ENCODE measurements around the gene IFI44L.

The IFI44L gene

DNA sequence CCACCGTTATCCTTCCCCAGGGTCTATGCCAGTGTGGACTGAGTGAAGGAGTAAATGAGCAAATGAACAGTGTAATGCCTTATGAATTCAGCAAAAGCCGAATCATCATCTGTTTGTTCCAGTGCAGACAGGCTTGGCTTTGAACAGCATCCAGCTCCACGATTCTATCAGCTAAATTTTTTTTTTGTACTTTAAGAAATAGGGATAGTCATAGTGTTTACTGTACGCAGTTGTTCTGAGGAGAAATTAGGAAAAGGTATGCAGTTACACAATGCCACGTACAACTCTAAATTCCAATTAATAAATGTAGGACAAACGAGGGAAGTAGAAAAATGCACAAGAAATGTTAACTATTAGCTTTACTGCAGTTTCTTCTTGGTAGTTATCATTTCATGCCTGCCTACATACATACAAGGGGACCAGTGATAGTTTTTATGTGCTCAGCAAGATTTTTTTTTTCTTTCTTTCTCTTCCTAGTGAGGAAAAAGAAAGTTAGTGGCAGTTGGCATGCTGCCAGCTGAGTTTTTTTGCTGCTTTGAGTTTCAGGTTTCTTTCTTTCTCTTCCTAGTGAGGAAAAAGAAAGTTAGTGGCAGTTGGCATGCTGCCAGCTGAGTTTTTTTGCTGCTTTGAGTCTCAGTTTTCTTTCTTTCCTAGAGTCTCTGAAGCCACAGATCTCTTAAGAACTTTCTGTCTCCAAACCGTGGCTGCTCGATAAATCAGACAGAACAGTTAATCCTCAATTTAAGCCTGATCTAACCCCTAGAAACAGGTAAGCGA lies at the start of gene IFI44L:
TSS of gene IFI44L (plus strand) at position 646 of the 777 bp plus-strand sequence. CDS start 7,468 bp downstream, outside the sequence.
- DNase-seq: peak; percentile 56 to 67

DNA sequence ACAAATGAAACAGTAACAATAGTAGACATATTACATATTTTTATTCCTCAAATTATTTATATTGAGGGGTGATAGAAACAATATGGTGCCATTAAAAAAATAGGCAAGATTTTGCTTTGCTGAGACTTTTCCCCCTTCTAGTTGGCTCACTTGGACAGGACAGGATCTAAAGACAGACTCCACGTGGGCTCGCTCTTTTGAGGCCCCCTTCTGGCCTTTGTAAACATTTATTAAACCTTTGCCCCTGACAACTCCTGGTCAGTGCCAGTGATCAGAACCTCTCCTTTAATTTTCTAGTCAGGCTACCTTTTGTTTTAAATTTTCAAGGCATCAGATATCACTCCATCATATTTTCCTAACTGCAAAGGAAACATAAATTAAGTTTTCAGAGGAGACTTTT lies 49.7 kb upstream of the IFI44L start:
- DNase-seq: no peak

DNA sequence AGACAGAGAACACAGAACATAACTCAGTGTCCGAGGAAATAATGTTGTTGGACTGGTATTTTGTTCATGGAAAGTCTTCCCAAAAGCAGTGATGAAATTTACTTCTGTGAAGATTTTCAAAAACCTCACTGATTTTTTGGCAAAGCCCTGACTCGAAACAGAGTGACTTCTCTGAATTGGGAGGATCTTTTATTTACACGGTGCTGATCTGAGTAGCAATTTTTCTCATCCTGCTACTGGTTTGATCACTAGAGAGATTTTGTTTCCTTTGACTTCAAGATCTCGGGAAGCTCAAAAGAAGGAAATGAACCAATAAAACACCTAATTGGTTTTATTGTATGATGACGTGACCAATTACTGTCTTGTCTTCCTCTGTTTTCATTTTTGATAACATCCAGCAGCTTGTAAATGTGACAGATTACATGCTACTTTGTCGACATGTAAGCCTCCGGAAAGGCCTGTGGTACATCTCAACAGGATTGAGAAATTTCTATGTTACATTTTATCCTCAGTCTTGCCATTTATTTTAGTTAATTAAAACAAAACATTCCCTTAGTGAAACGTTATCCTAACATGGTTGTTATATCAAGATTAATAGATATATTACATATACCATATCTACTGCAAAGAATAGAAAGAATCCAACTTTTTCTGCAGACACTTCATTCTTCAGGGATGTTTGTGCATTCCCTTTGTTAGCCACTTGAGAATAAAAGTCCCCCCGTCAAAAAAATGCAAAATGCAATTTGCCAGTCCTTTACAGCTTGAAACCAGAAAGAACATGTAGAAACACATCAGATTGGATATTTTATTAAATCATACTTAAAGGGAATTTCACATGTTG lies 42.8 kb upstream of the IFI44L start:
- no peak for DNase-seq

DNA sequence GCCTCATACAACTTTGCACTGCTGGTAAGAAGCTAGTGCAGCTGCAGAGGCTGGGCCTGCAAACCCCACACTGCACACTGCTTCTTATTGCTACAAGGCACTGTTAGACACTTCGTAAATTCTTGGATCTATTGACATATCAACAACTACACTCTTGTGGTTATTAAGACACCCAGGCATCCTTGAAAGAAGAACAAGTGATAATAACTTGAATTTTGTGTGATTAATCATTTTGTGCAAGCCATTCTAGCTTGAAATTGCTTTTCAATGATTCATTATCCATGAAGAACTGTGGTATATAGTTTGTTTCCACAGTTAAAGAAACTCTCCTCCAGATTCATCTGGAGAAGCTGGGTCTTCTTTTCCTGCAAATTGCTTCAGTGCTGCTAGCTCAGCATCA lies 33.7 kb upstream of the IFI44L start:
- DNase-seq: no peak

DNA sequence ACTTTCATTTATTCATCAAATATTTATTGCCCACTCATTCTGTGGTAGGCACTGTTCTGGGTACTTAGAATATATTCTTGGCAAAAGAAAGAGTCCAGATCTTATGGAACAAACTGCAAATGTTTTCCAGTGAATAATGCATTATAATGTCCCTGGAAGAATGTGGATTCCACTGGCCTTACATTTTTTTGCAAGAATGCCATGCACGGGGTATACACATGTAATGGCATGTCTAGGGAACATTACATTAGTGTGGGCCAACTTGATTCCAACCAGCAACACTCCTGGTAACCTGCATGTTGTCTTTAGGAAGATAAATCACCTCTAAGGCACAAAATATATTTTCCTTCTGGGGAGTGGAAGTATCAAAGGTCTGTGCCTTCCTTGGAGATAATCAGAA lies 33.0 kb upstream of the IFI44L start:
- DNase-seq: no peak

DNA sequence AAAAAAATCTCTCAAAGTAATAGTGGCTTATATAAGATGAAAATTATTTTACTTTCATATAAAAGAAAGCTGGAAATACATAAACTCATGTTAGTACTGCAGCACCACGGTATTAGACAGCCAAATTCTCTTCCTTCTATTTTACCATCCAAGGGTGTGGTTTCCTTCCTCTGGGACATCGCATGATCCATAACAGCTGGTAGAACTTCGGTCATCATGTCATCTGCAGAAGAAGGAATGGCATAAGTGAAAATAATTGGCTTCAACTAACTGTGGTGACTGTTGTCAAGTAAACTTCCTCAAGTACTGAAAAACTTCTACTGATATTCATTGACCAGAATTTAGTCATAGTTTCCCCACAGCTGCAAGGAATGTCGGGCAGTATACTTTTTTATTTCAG lies 28.3 kb upstream of the IFI44L start:
- DNase-seq: no peak

DNA sequence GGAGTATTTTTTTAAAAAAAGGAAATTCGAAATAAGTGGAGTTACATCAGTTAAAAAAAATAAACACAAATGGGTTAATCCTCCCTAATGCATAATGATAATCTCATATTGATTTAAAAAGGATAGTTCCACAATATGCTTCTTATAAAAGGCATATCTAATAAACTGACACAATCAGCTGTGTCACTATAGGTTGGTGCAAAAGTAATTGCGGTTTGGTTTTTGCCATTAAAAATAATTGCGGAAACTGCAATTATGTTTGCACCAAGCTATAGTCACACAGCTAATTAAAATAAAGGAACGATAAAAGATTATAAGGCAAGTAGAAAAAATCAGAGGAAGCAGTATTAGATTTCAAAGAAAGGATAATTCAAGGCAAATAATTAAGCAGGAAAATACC lies 21.0 kb upstream of the IFI44L start:
- no peak for DNase-seq

DNA sequence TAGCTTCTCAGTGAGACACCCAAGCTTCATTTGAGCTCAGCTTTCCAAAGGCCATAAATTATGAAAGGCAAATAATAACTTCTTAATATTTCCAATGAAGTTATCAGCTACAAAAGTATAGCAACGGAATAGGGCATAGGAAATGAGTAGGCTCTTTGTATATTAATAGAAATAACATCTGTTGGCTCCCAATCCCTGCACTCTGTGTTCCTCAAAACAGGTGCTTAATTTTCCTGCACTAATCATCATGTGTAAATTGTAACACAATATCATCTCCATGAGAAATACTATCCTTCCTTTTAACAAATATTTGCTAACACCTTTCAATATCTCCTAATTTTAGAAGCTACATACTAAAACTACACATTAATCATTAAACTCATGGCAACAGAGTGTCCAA lies 19.2 kb upstream of the IFI44L start:
- DNase-seq: no peak

DNA sequence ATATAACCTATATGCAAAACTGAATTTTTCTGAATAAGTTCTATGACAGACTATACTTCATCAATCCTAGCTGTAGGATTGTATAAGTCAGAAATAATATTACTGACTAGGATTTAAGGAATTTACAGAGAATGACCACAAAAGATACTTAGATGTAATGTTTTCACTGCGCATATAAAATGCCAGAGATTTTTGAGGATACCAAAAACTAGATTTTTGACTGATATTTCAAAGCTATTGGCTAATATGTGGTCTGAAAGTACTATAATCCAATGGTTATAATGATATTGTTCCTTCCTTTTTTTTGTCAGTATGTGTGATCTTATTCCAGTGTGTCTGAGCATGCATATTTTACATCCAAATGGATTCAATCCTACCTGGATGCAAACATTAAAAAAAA lies 17.0 kb upstream of the IFI44L start:
- no peak for DNase-seq

DNA sequence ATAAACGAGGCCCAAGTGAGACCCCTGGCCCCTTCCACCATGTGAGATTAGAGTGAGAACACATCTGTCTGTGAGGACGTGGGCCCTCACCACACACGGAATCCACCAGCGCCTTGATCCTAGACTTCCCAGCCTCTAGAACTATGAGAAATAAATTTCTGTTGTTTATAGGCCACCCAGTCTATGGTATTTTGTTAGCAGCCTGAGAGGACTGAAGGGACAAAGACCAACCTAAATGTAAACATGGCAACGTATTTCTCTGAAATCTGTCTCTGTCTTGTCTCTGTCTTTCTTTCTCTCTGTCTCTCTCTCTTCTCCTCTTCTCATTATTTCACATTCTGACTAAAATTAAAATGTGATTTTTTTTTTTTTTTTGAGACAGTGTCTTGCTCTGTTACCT lies 15.6 kb upstream of the IFI44L start:
- no peak for DNase-seq

DNA sequence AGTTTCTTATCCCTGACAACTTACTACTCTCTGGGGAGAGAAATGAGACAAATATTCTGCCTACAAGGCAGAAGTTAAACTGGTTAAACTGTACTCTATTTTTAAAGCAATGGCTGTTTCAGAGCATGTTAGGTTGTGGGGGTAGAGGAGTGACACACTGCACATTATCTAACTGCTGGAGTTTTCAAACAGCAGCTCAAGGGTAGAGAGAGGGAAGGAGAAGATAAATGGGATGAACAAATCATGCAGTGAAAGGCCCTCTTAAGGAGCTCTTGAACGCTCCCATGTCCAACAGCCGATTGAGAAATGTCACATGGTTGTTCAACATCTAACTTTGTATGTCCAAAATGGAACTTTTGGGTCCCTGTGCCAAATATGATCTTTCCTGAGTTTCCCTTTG lies 14.0 kb upstream of the IFI44L start:
- DNase-seq: no peak

DNA sequence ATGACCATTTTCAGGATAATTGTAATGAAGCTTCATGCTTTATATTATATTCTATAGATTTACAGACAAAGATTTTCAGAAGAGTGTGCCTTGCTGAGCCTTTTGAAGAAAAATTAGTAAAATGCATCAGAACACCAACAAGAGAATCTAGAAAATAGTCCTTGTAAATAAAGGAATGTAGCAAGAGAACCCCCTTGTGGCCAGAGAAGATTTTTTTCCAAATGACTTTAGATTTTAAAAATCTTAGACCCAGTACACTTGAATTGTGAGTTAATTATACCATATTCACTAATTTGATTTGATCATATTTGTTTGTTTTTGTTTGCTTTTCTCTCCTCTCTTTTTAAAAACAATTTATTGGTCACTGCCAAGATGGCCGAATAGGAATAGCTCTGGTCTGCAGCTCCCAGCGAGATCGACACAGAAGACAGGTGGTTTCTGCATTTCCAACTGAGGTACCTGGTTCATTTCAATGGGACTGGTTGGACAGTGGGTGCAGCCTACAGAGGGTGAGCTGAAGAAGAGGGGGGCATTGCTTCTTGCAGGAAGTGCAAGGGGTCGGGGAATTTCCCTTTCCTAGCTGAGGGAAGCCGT lies 12.8 kb upstream of the IFI44L start:
- DNase-seq: no peak

DNA sequence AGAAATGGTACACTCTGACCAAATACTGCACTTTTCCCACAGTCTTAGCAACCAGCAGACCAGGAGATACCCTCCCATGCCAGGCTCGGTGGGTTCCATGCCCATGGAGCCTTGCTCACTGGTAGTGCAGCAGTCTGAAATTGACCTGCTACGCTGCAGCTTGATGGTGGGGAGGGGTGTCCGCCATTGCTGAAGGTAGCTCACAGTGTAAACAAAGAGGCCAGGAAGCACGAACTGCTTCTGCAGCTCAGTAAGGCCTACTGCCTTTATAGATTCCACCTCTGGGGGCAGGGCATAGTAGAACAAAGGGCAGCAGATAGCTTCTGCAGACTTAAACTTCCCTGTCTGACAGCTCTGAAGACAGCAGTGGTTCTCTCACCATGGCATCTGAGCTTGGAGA lies 12.3 kb upstream of the IFI44L start:
- no peak for DNase-seq

DNA sequence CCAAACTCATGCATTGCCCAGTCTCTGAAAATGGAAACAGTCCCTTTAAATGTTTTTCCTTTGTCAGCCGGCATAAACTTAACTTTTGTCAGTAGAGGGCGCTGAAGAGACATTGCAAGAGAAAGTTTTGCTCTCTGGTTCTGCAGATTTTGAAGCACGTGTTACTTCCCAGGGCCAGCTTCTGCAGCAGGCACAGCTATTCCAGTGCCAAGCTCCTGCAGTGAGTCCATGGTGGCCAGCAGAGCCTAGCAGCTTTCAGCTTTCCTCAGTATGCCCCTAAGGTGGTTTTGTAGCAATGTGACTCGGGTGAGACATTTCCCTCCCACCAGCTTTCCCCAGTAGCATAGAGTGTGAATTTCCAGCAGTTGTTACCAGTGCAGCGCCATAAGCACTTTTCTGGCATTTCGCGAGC lies 2.6 kb upstream of the IFI44L start:
- peak; percentile 42 to 57 for DNase-seq

DNA sequence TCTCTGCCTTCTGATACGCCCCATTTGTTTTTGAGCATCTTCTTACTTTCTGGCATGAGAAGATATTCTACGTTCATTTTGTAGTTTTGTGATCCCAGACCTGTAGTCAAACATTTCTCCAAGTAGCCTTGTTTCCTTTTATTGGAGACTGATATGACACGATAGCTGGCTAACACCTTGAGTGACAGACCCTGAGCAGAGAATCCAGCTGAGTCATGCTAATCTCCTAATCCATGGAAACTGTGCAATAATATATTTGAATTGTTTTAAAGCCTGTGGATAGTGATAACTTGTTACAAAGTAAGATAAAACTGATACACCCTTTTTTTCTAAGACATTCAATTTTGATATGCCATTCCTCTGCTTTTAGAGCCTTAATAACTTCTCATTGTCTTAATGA lies 1.2 kb upstream of the IFI44L start:
- no peak for DNase-seq

DNA sequence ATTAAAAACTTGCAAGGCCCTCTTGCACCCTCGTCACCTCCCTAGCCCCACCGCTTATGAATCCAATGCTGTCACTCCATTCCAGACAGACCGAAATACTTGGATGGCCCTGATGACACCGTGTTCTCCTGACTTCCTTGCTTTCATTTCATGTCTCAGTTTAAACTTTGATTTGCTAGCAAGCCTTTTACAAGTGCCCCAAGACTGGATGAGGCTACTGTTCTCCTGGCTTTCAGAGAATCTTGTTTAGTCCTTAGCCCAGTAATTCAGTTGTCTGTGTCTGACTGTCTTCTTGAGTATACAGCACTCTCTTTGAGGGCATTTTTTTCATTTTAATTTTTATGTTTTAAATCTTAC lies 824 bp upstream of the IFI44L start:
- no peak for DNase-seq

DNA sequence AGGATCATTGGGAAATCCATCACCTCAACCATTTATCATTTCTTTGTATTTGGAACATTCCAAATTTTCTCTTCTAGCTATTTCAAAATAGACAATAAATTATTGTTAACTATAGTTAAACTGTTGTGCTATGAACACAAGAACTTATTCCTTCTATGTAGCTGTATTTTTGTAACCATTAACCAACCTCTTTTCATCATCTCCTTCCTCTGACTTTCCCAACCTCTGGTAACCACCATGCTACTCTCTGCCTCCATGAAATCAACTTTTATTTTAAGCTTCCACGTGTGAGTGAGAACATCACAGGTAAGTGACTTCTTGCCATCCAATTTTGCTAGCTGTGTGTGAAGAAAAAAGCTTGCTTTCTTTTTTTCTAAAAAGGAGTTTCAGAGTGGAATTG lies 418 bp downstream of the IFI44L start:
- no peak for DNase-seq

DNA sequence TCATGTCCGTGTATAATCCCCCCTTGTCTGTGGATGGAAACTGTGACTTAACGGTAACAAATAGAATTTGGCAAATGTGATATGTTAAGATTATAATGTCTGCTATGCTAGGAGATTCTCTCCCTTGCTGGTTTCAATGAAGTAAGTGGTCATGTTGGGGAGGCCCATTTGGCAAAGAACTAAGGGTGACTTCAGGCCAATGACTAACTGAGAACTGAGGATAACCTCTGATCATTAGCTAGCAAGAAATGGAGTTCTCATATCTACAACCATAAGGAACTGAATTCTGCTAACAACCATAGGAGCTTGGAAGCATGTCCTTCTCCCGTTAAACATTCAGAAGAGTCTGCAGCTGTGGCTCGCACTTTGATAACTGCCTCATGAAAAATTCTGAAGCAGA lies 2.3 kb downstream of the IFI44L start:
- no peak for DNase-seq

DNA sequence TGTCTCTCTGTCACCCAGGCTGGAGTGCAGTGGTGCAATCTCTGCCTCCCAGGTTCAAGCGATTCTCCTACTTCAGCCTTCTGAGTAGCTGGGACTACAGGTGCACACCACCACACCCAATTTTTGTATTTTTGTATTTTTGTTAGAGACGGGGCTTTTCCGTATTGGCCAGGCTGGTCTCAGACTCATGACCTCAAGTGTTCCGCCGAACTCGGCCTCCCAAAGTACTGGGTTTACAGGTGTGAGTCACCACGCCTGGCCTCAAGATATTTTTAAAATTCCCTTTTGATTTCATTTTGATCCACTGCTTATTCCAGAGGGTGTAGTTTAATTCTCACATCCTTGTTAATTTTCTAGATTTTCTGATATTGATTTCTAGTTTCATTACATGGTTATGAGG lies 3.8 kb downstream of the IFI44L start:
- no peak for DNase-seq

DNA sequence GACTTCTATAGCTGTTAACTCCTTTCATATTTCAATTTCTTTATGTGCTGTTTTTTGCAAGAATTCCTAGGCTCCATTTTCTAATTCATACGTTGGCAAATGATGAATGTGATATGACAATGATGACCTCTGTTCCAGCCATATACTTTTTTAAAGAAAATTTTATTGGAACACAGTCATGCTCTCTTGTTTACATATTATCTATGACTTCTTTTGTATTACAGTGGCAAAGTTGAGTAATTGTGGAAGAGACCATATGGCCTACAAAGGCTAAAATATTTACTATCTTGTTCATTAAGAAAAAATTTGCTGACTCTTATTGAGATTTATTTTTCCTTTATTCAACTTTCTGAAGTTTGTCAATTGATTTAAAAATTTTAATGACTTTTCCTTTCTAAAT lies 7.1 kb downstream of the IFI44L start:
- no peak for DNase-seq

DNA sequence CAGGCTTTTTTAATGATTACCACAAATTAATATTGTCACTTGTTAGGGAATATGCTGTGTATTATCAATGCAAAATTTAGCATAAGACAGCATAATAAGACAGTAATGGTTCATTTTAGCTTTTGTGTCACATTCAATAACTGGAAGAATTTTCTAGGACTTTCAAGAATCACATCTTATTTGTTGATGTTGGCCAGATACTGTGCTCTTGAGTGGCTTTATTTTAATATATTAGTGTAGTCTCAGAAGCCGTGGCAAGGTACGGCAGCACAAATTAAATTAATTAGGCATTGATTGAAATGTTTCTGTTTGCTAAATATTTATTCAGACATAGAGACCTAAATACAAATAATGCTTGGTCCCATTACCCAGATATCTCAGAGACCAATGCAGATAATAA lies 10.4 kb downstream of the IFI44L start:
- no peak for DNase-seq

DNA sequence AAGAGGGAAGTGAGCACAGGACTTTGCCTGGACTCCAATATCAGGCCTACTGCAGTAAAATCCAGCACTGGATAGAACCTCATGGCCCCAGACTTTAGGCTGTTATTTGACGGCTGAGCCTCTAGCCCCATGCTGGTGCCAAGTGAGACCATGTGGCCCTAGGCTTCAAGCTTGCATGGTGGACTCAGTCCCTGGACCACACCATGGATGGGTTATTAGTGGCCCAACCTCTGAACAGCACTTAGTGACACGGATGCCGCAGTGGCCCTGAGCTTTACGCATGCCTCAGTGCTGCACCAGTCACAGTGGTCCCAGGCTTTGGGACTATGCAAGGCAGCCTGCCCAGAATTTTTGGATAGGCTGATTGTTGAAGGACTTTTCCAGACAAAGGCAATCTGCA lies 13.0 kb downstream of the IFI44L start:
- DNase-seq: no peak

DNA sequence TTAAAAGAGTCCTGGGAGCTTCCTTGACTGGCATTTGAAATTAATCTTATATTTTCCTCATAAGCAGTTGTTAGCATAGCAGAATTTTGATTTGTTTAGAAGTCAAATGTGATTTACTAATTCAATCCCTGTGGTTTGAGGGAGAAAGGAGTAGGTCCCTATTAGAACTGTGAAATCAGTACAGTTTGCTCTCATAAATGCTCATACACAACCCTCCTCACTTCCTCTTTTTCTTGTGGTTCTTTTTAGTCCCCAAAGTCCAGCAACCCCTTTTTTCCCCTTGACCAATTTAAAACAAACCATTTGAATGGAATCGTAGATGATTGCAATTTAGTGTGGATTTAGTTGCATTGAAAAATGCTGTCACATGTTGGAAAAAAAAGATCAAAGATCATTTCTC lies 20.2 kb downstream of the IFI44L start:
- DNase-seq: no peak

DNA sequence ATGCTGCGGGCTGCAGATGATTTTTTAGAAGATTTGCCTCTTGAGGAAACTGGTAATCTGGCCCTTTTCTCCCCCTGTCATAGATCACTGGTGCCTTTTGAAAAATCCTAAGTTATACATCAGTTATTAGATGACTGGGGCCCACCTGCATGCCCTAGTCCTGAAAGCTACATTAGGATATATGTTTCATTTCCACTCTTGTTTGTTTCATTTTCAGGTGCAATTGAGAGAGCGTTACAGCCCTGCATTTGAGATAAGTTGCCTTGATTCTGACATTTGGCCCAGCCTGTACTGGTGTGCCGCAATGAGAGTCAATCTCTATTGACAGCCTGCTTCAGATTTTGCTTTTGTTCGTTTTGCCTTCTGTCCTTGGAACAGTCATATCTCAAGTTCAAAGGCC lies 21.3 kb downstream of the IFI44L start:
- no peak for DNase-seq

Data from activated T-cell treated with anti-CD3 and anti-CD28 coated beads, Interleukin-2, amount 50 U/mL, for 48 hours (primary cell).